HCT116 (cell line): Measurements from ENCODE around the gene EIF4E3. TPM values are rescaled to one million over a fixed set of nuclear protein-coding genes. Genes with fewer than 3 reads are reported as not detected.

ENCODE experiments used
- ATAC-seq: fragments of 200-7000 bp; cut with Tn5 transposase; 2 replicates; pipeline ENCODE4 v1.9.1; 2020; ENCODE audit warnings: mild to moderate bottlenecking, moderate library complexity
- BruUV-seq: library from RNA; stranded (reverse); fragments of 400-500 nt; replicated peaks from 2 replicates; lab custom pipeline; 2021; lab: Mats Ljungman, UMichigan
- CTCF ChIA-PET: fragments of 300-600 bp; sonication (Branson Sonifier 250); formaldehyde crosslinking; loops from one replicate; lab custom pipeline; 2021; ENCODE audit warnings: antibody characterized with exemption; lab: Charles Lee
- POLR2A ChIA-PET: fragments of 300-600, 350-600 bp; sonication (Branson Sonifier 250); formaldehyde crosslinking; loops from one replicate; lab custom pipeline; 2021; ENCODE audit warnings: antibody characterized with exemption; lab: Charles Lee
- RAD21 ChIA-PET, 2 experiments: fragments of 300-600 bp; sonication (Branson Sonifier 250); formaldehyde crosslinking; loops; one replicate each; lab custom pipeline; 2023; ENCODE audit warnings: low total read pairs in 2 of 2; ENCODE audit not compliant: uncharacterized antibody in 2 of 2, unreplicated experiment in 2 of 2, low non-redundant PET in 1 of 2; lab: Charles Lee
- DNase-seq: peaks from one replicate; pipeline ENCODE4 v3.0.0-alpha.2; 2010; ENCODE audit warnings: low read depth, low spot score
- H2AFZ ChIP-seq: fragments of 200-600 bp; shearing (Covaris generic), sonication (generic); 2 replicates; pipeline ENCODE4 v1.6.1; 2017; ENCODE audit warnings: low read depth, mixed run types, mixed read lengths, antibody characterized with exemption, low read length; ENCODE audit not compliant: poor library complexity, severe bottlenecking
- H3K27ac ChIP-seq: 2 replicates; pipeline ENCODE4 v1.5.1; 2012; ENCODE audit warnings: low read depth, low read length
- H3K27me3 ChIP-seq: fragments of 200-600 bp; sonication (generic); 2 replicates; pipeline ENCODE4 v1.6.1; 2016; ENCODE audit warnings: mixed run types, low read length, mixed read lengths; ENCODE audit not compliant: insufficient read depth
- H3K36me3 ChIP-seq, 2 experiments: fragments of 200-500 bp in 1 of 2; fragments of 200-600 bp in 1 of 2; sonication (Bioruptor generic) in 1 of 2; sonication (generic) in 1 of 2; 2 replicates each; pipeline versions ENCODE4 v1.5.1 to v1.6.1; 2014 to 2016; ENCODE audit warnings: low read length in 2 of 2, inconsistent platforms in 1 of 2, mixed read lengths in 1 of 2, mixed run types in 1 of 2; ENCODE audit not compliant: insufficient read depth in 2 of 2, control insufficient read depth in 1 of 2
- H3K4me1 ChIP-seq, 2 experiments: fragments of 200-600 bp in 1 of 2; sonication (generic) in 1 of 2; 2 replicates each; pipeline versions ENCODE4 v1.5.1 to v1.6.1; 2012 to 2017; ENCODE audit warnings: low read length in 2 of 2, inconsistent platforms in 1 of 2, mild to moderate bottlenecking in 1 of 2, mixed read lengths in 1 of 2, mixed run types in 1 of 2, moderate library complexity in 1 of 2; ENCODE audit not compliant: insufficient read depth in 2 of 2, control insufficient read depth in 1 of 2
- H3K4me2 ChIP-seq: fragments of 200-600 bp; sonication (generic); 2 replicates; pipeline ENCODE4 v1.6.1; 2017; ENCODE audit warnings: mixed run types, low read length, mixed read lengths
- H3K4me3 ChIP-seq, 2 experiments: fragments of 200-600 bp in 1 of 2; sonication (generic) in 1 of 2; replicated peaks in 1 of 2; 2 replicates each; pipeline ENCODE4 v1.5.1; 2011 to 2016; ENCODE audit warnings: low read length in 2 of 2, control low read depth in 1 of 2, low read depth in 1 of 2, mild to moderate bottlenecking in 1 of 2, mixed read lengths in 1 of 2, mixed run types in 1 of 2
- H3K79me2 ChIP-seq: fragments of 200-600 bp; sonication (generic); 2 replicates; pipeline ENCODE4 v1.6.1; 2017; ENCODE audit warnings: mild to moderate bottlenecking, mixed run types, low read length, moderate library complexity, mixed read lengths; ENCODE audit not compliant: insufficient read depth
- H3K9ac ChIP-seq: fragments of 200-600 bp; sonication (generic); 2 replicates; pipeline ENCODE4 v1.6.1; 2016; ENCODE audit warnings: low read length, mixed read lengths
- H3K9me2 ChIP-seq: fragments of 200-600 bp; sonication (generic), shearing (Covaris generic); 2 replicates; pipeline ENCODE4 v1.6.1; 2017; ENCODE audit warnings: mixed run types, mild to moderate bottlenecking, moderate library complexity; ENCODE audit not compliant: insufficient read depth
- H3K9me3 ChIP-seq, 2 experiments: fragments of 200-500 bp in 1 of 2; fragments of 200-600 bp in 1 of 2; sonication (Bioruptor generic) in 1 of 2; sonication (generic) in 1 of 2; 2 replicates each; pipeline ENCODE4 v1.6.1; 2014 to 2017; ENCODE audit warnings: low read length in 2 of 2, mixed read lengths in 2 of 2, inconsistent platforms in 1 of 2, low read depth in 1 of 2, mild to moderate bottlenecking in 1 of 2, mixed run types in 1 of 2, moderate library complexity in 1 of 2; ENCODE audit not compliant: control insufficient read depth in 1 of 2, insufficient read depth in 1 of 2
- H4K20me1 ChIP-seq: fragments of 200-600 bp; sonication (generic), shearing (Covaris generic); 2 replicates; pipeline ENCODE4 v1.6.1; 2017; ENCODE audit warnings: mixed run types, mild to moderate bottlenecking, moderate library complexity; ENCODE audit not compliant: insufficient read depth
- CEBPB ChIP-seq: IDR thresholded peaks from 2 replicates; pipeline ENCODE4 v1.6.1; 2012; ENCODE audit warnings: low read depth
- CTCF ChIP-seq, 3 experiments: fragments of 200-600 bp in 1 of 3; sonication (generic) in 1 of 3; IDR thresholded peaks in 2 of 3; conservative IDR thresholded peaks in 1 of 3; 2 replicates each; pipeline ENCODE4 v1.5.1; 2012 to 2017; ENCODE audit warnings: low read depth in 2 of 3, low read length in 2 of 3, antibody characterized with exemption in 1 of 3, borderline replicate concordance in 1 of 3, control low read depth in 1 of 3, mild to moderate bottlenecking in 1 of 3, mixed read lengths in 1 of 3, mixed run types in 1 of 3, moderate library complexity in 1 of 3; ENCODE audit not compliant: insufficient read depth in 1 of 3
- EZH2 ChIP-seq: fragments of 200-600 bp; sonication (generic); IDR thresholded peaks from 2 replicates; pipeline ENCODE4 v1.6.1; 2017; ENCODE audit warnings: antibody characterized with exemption, mixed run types
- FOSL1 ChIP-seq: IDR thresholded peaks from 2 replicates; pipeline ENCODE4 v1.6.1; 2012; ENCODE audit warnings: low read depth
- JUND ChIP-seq: IDR thresholded peaks from 2 replicates; pipeline ENCODE4 v1.6.1; 2012
- MAX ChIP-seq: IDR thresholded peaks from 2 replicates; pipeline ENCODE4 v1.6.1; 2012
- POLR2A ChIP-seq: IDR thresholded peaks from 2 replicates; pipeline ENCODE4 v1.7.0; 2011; ENCODE audit warnings: borderline replicate concordance; ENCODE audit not compliant: insufficient read depth, insufficient read length; ENCODE audit errors: extremely low read depth
- POLR2AphosphoS5 ChIP-seq: IDR thresholded peaks from 2 replicates; pipeline ENCODE4 v1.6.1; 2011; ENCODE audit warnings: mild to moderate bottlenecking, low read depth, low read length, moderate library complexity
- RAD21 ChIP-seq: IDR thresholded peaks from 2 replicates; pipeline ENCODE4 v1.6.1; 2012; ENCODE audit warnings: low read depth, mild to moderate bottlenecking
- REST ChIP-seq: IDR thresholded peaks from 2 replicates; pipeline ENCODE4 v1.6.1; 2012; ENCODE audit warnings: low read depth
- SIN3A ChIP-seq: IDR thresholded peaks from 2 replicates; pipeline ENCODE4 v1.6.1; 2012; ENCODE audit warnings: low read depth
- SP1 ChIP-seq: IDR thresholded peaks from 2 replicates; pipeline ENCODE4 v1.6.1; 2012; ENCODE audit warnings: low read depth
- TCF7L2 ChIP-seq: IDR thresholded peaks from 2 replicates; pipeline ENCODE4 v1.7.0; 2011; ENCODE audit warnings: borderline replicate concordance, inconsistent platforms; ENCODE audit not compliant: insufficient read depth, insufficient read length; ENCODE audit errors: extremely low read depth
- ZBTB33 ChIP-seq: IDR thresholded peaks from 2 replicates; pipeline ENCODE4 v1.6.1; 2011; ENCODE audit warnings: mild to moderate bottlenecking, low read length, moderate library complexity; ENCODE audit not compliant: insufficient replicate concordance; ENCODE audit errors: extremely low read depth
- intact Hi-C: fragments of 100-400 bp; cut with micrococcal nuclease; formaldehyde crosslinking; loops from 2 replicates; pipeline ENCODE4 v1.10.0; 2022
- total RNA-seq: library from RNA; stranded (reverse); gene quantifications from one replicate; pipeline ENCODE4 v1.2.1, GENCODE V29; 2021; ENCODE audit not compliant: unreplicated experiment

Gene EIF4E3
- total RNA-seq, 1 experiment from 2014 or later = 6.0 TPM

GRCh38 chr3:71650372-71650771 is 74.8 kb downstream of the EIF4E3 start:
- no peak for TF ChIP-seq REST
- TF ChIP-seq RAD21 = no peak
- no peak for TF ChIP-seq POLR2AphosphoS5
- no peak for TF ChIP-seq SP1
- no peak for TF ChIP-seq SIN3A
- TF ChIP-seq TCF7L2 = no peak
- no peak for TF ChIP-seq ZBTB33
- no peak for TF ChIP-seq FOSL1
- TF ChIP-seq JUND = no peak
- no peak for TF ChIP-seq POLR2A
- TF ChIP-seq CTCF (IDR thresholded peaks at IDR 0.05 in 2 of 3, conservative IDR thresholded peaks at IDR 0.05 in 1 of 3; ENCODE audit: borderline replicate concordance in 1 of 3, insufficient read depth in 1 of 3, low read depth in 2 of 3, low read length in 2 of 3) = no peak
- TF ChIP-seq MAX = no peak
- no peak for TF ChIP-seq EZH2
- no peak for TF ChIP-seq CEBPB
- ChIA-PET POLR2A (no interaction called here), CTCF (no interaction called here)

More at GRCh38 chr3:71650372-71650771, 74.8 kb downstream of the EIF4E3 start:
- Histone ChIP-seq H3K4me1 (no peaks in the 10 kb centered on the region), H3K36me3 (no peaks in the 10 kb centered on the region), H2AFZ (no peak overlapping the region), H3K4me3 (no peak overlapping the region), H3K9me3 (no peaks in the 10 kb centered on the region), H3K9me2 (no peaks in the 10 kb centered on the region), H3K4me2 (no peak overlapping the region), H3K27ac (no peak overlapping the region), H3K79me2 (no peaks in the 10 kb centered on the region), H3K9ac (no peak overlapping the region), H3K27me3 (no peaks in the 10 kb centered on the region), H4K20me1 (no peaks in the 10 kb centered on the region)
- no TSS peak for BruUV-seq
- DNase-seq = no peak
- RAD21 ChIA-PET = no interaction called here
- intact Hi-C loops = loop anchor here (5.0 kb wide), 2 partner anchors 1098 to 1118 kb away; no protein-coding TSS in a partner anchor
- no peak for ATAC-seq
